GM12878 (cell line): ENCODE results near the gene LIX1L. TPM values are rescaled to one million over a fixed set of nuclear protein-coding genes. Genes with fewer than 3 reads are reported as not detected.

Experiments used
- ATAC-seq: fragments of 200-7000 bp; cut with Tn5 transposase; 3 replicates; pipeline ENCODE4 v1.9.1; 2020; ENCODE audit warnings: mild to moderate bottlenecking, moderate library complexity
- BruUV-seq: library from RNA; stranded (reverse); fragments of 400-500 nt; replicated peaks from 2 replicates; lab custom pipeline; 2021; lab: Mats Ljungman, UMichigan
- CTCF ChIA-PET: fragments of 300-600 bp; sonication (Branson Sonifier 250); formaldehyde crosslinking; extraction: SDS; loops from one replicate; lab custom pipeline; 2021; ENCODE audit warnings: inconsistent platforms; lab: Yijun Ruan, JAX
- POLR2A ChIA-PET: fragments of 350-600 bp; formaldehyde crosslinking; extraction: SDS; loops from one replicate; lab custom pipeline; 2021; ENCODE audit warnings: inconsistent platforms; lab: Charles Lee
- RAD21 ChIA-PET: fragments of 300-600 bp; sonication (Branson Sonifier 250); formaldehyde crosslinking; loops from one replicate; lab custom pipeline; 2023; ENCODE audit warnings: antibody characterized with exemption; ENCODE audit not compliant: unreplicated experiment; lab: Charles Lee
- SMC1A ChIA-PET: fragments of 300-600 bp; sonication (Branson Sonifier 250); formaldehyde crosslinking; loops from one replicate; lab custom pipeline; 2023; ENCODE audit not compliant: unreplicated experiment, uncharacterized antibody; lab: Charles Lee
- DNase-seq: peaks from one replicate; pipeline ENCODE4 v3.0.0-alpha.2; 2011; ENCODE audit warnings: low read depth, low spot score
- FAIRE-seq: peaks from 3 replicates; lab custom pipeline; 2011; peaks lifted over from hg19 to GRCh38; lab: Jason Lieb, UNC
- H2AFZ ChIP-seq: 2 replicates; pipeline ENCODE4 v1.6.0; 2011; ENCODE audit warnings: low read depth, low read length, control low read depth; ENCODE audit not compliant: control insufficient read depth
- H3K27ac ChIP-seq: 2 replicates; pipeline ENCODE4 v1.5.1; 2011; ENCODE audit warnings: control low read depth; ENCODE audit not compliant: control insufficient read depth, insufficient read depth
- H3K27me3 ChIP-seq, 2 experiments: replicated peaks in 1 of 2; 2 replicates each; pipeline versions ENCODE4 v1.6.0 to v1.6.1; 2011; ENCODE audit warnings: low read length in 1 of 2; ENCODE audit not compliant: control insufficient read depth in 2 of 2, insufficient read depth in 2 of 2
- H3K36me3 ChIP-seq, 2 experiments: 2 replicates each; pipeline ENCODE4 v1.5.1; 2011; ENCODE audit warnings: low read length in 1 of 2; ENCODE audit not compliant: control insufficient read depth in 2 of 2, insufficient read depth in 2 of 2
- H3K4me1 ChIP-seq: 2 replicates; pipeline ENCODE4 v1.6.1; 2011; ENCODE audit warnings: mild to moderate bottlenecking, low read length, moderate library complexity, mixed read lengths; ENCODE audit not compliant: control insufficient read depth, insufficient read depth
- H3K4me2 ChIP-seq: 2 replicates; pipeline ENCODE4 v1.6.0; 2011; ENCODE audit warnings: control low read depth; ENCODE audit not compliant: control insufficient read depth, insufficient read depth
- H3K4me3 ChIP-seq: fragments of 200-600 bp; sonication (generic); 2 replicates; pipeline ENCODE4 v1.5.1; 2016
- H3K79me2 ChIP-seq: 2 replicates; pipeline ENCODE4 v1.6.0; 2011; ENCODE audit warnings: low read length; ENCODE audit not compliant: control insufficient read depth, insufficient read depth
- H3K9ac ChIP-seq: 2 replicates; pipeline ENCODE4 v1.8.0; 2011; ENCODE audit warnings: low read length, control low read depth, mixed read lengths; ENCODE audit not compliant: control insufficient read depth, insufficient read depth
- H3K9me3 ChIP-seq: replicated peaks from 3 replicates; pipeline ENCODE4 v1.5.1; 2011; ENCODE audit warnings: mild to moderate bottlenecking, low read length; ENCODE audit not compliant: control insufficient read depth, insufficient read depth
- H4K20me1 ChIP-seq: 2 replicates; pipeline ENCODE4 v1.6.0; 2011; ENCODE audit not compliant: control insufficient read depth, insufficient read depth
- EP300 ChIP-seq, 2 experiments: fragments of 150-350 bp in 1 of 2; IDR thresholded peaks; 2 replicates each; pipeline ENCODE4 v1.6.1; 2011 to 2012; ENCODE audit warnings: low read depth in 2 of 2, low read length in 2 of 2, borderline replicate concordance in 1 of 2, improper control_type of control experiment in 1 of 2, inconsistent platforms in 1 of 2; ENCODE audit not compliant: control insufficient read depth in 1 of 2
- ESRRA ChIP-seq: IDR thresholded peaks from 2 replicates; pipeline ENCODE4 v1.6.1; 2012; ENCODE audit warnings: mild to moderate bottlenecking, low read length, improper control_type of control experiment
- MLLT1 ChIP-seq: fragments of 450-650 bp; IDR thresholded peaks from 2 replicates; pipeline ENCODE4 v1.6.1; 2016; ENCODE audit warnings: mild to moderate bottlenecking
- NBN ChIP-seq: fragments of 450-650 bp; IDR thresholded peaks from 2 replicates; pipeline ENCODE4 v1.6.1; 2016
- POLR2A ChIP-seq: IDR thresholded peaks from 2 replicates; pipeline ENCODE4 v1.6.1; 2011; ENCODE audit warnings: low read depth, mild to moderate bottlenecking, low read length
- RAD21 ChIP-seq: IDR thresholded peaks from 2 replicates; pipeline ENCODE4 v1.6.1; 2011; ENCODE audit warnings: mild to moderate bottlenecking, low read depth, low read length, moderate library complexity; ENCODE audit not compliant: insufficient read depth
- REST ChIP-seq: IDR thresholded peaks from 2 replicates; pipeline ENCODE4 v1.6.1; 2012; ENCODE audit warnings: mild to moderate bottlenecking, low read depth, low read length
- RUNX3 ChIP-seq: IDR thresholded peaks from 2 replicates; pipeline ENCODE4 v1.6.1; 2012; ENCODE audit warnings: low read length, inconsistent platforms
- SIN3A ChIP-seq: IDR thresholded peaks from 2 replicates; pipeline ENCODE4 v1.6.1; 2012; ENCODE audit warnings: low read depth, low read length, improper control_type of control experiment
- USF1 ChIP-seq: IDR thresholded peaks from 2 replicates; pipeline ENCODE4 v1.6.1; 2011; ENCODE audit warnings: borderline replicate concordance, low read depth, mild to moderate bottlenecking, moderate library complexity, mixed read lengths, low read length; ENCODE audit not compliant: insufficient read depth; ENCODE audit errors: extremely low read length
- ZSCAN29 ChIP-seq: fragments of 450-650 bp; IDR thresholded peaks from 2 replicates; pipeline ENCODE4 v1.6.1; 2017; ENCODE audit warnings: mild to moderate bottlenecking, moderate library complexity
- WGBS: methylation state at CpG from one replicate; pipeline ENCODE4 v1.1.6; 2016; ENCODE audit warnings: low lambda C conversion rate; ENCODE audit not compliant: insufficient replicate concordance, insufficient coverage; ENCODE audit errors: missing lambda C conversion rate; 5-methylcytosine and 5-hydroxymethylcytosine counted together
- in situ Hi-C: fragments of 300-500 bp; cut with MboI; formaldehyde crosslinking; loops from 9 replicates; pipeline ENCODE4 v1.14.3; 2018; ENCODE audit warnings: mixed read lengths
- intact Hi-C: fragments of 100-400 bp; cut with micrococcal nuclease; formaldehyde crosslinking; loops from one replicate; pipeline ENCODE4 v1.14.2; 2022; ENCODE audit not compliant: unreplicated experiment
- polyA plus RNA-seq, 11 experiments: library from polyadenylated mRNA; depleted of rRNA in 4 of 11; unstranded in 6 of 11; stranded (reverse) in 5 of 11; fragments of >200 nt; fragmentation: Nextera tagmentation in 4 of 11; fragmentation: Illumina TruSeq in 1 of 11; extraction: Ambion mirVana in 4 of 11; extraction: Trizol in 1 of 11; gene quantifications; 1 replicate in 1 of 11; 2 replicates in 10 of 11; pipeline versions ENCODE4 v1.2.1 to v1.2.3, GENCODE V29; 2011 to 2016; ENCODE audit warnings: inconsistent platforms in 2 of 11, missing spikeins in 2 of 11, low read depth in 1 of 11
- total RNA-seq, 4 experiments: library from RNA; depleted of rRNA in 3 of 4; stranded (reverse); fragments of >200 nt in 3 of 4; fragmentation: Illumina TruSeq in 1 of 4; extraction: Trizol in 1 of 4; gene quantifications; 2 replicates each; pipeline versions ENCODE4 v1.2.1 to v1.2.3, GENCODE V29; 2013 to 2021

The LIX1L gene
- total and polyA plus RNA-seq, 10 of the 15 experiments (the other 5 are each of a cell fraction or from before 2014, with no cell fraction given) = 5.5 to 48.2 (median 15.3) TPM

GRCh38 chr1:145898756-145899155, 59.1 kb downstream of the LIX1L start:
- H4K20me1 ChIP-seq = no peaks in the 10 kb centered on the region
- no peaks in the 10 kb centered on the region for H3K79me2 ChIP-seq
- DNase-seq (no peak), ATAC-seq (no peak), FAIRE-seq (no peak)
- no peak overlapping the region for H3K27ac ChIP-seq
- CTCF ChIA-PET = interaction anchor here (0.7 to 1.5 kb wide), 3 partner anchors 9 to 78 kb away, joined by 3 to 4 read pairs (median 3); no protein-coding TSS in a partner anchor
- no TSS peak for BruUV-seq
- H3K4me1 ChIP-seq = no peaks in the 10 kb centered on the region
- H3K27me3 ChIP-seq = no peaks in the 10 kb centered on the region
- no peak overlapping the region for H2AFZ ChIP-seq
- RAD21 ChIA-PET = no interaction called here
- SMC1A ChIA-PET = interaction anchor here (1.2 to 1.5 kb wide), 2 partner anchors 10 to 40 kb away, joined by 3 to 5 read pairs; partner anchors contain the start of gene PIAS3
- no peak overlapping the region for H3K4me3 ChIP-seq
- H3K36me3 ChIP-seq = no peaks in the 10 kb centered on the region
- in situ Hi-C loops (loop anchor here (5.0 kb wide), 1 partner anchor 114 kb away; no protein-coding TSS in a partner anchor), intact Hi-C loops (no loop called here)
- POLR2A ChIA-PET = no interaction called here
- TF ChIP-seq SIN3A (no peak), ESRRA (no peak), RAD21 (no peak), POLR2A (no peak), EP300 (IDR thresholded peaks at IDR 0.05; ENCODE audit: borderline replicate concordance in 1 of 2, control insufficient read depth in 1 of 2, low read depth in 2 of 2, low read length in 2 of 2) (no peak), NBN (no peak)
- 97% methylated on average over 5 of the region's 5 CpGs for WGBS
- no peak overlapping the region for H3K9ac ChIP-seq
- H3K9me3 ChIP-seq = no peaks in the 10 kb centered on the region
- no peak overlapping the region for H3K4me2 ChIP-seq

GRCh38 chr1:145897969-145898368, 59.8 kb downstream of the LIX1L start:
- H3K9ac ChIP-seq = no peak overlapping the region
- H4K20me1 ChIP-seq = no peaks in the 10 kb centered on the region
- no peak overlapping the region for H2AFZ ChIP-seq
- ATAC-seq = no peak
- RAD21 ChIA-PET = no interaction called here
- no peaks in the 10 kb centered on the region for H3K4me1 ChIP-seq
- DNase-seq = no peak
- no peak overlapping the region for H3K4me2 ChIP-seq
- no peak for FAIRE-seq
- H3K4me3 ChIP-seq = no peak overlapping the region
- in situ Hi-C loops = loop anchor here (5.0 kb wide), 1 partner anchor 114 kb away; no protein-coding TSS in a partner anchor
- CTCF ChIA-PET = interaction anchor here (0.7 to 1.5 kb wide), 2 partner anchors 9 to 11 kb away, joined by 3 to 4 read pairs; no protein-coding TSS in a partner anchor
- intact Hi-C loops = no loop called here
- H3K9me3 ChIP-seq = no peaks in the 10 kb centered on the region
- BruUV-seq = no TSS peak
- WGBS = 94% methylated on average over 1 of the region's 1 CpG
- H3K27ac ChIP-seq = no peak overlapping the region
- SMC1A ChIA-PET = interaction anchor here (1.5 kb wide), 1 partner anchor 11 kb away, joined by 3 read pairs; no protein-coding TSS in a partner anchor
- no peaks in the 10 kb centered on the region for H3K79me2 ChIP-seq
- H3K27me3 ChIP-seq = no peaks in the 10 kb centered on the region
- POLR2A ChIA-PET = no interaction called here
- no peaks in the 10 kb centered on the region for H3K36me3 ChIP-seq
- no peak for TF ChIP-seq ZSCAN29
- no peak for TF ChIP-seq RUNX3
- TF ChIP-seq USF1 = no peak
- no peak for TF ChIP-seq MLLT1
- TF ChIP-seq REST = no peak
